ENCODE measurements around the gene CHST3.
A peak's percentile ranks its signal among the peaks of the same experiment; 100 is the strongest.
"Not testable (repeated sequence)": the region's sequence is repeated elsewhere in the genome, so short reads cannot be mapped to it uniquely, and the experiment has no call there.

CHST3 gene

DNA sequence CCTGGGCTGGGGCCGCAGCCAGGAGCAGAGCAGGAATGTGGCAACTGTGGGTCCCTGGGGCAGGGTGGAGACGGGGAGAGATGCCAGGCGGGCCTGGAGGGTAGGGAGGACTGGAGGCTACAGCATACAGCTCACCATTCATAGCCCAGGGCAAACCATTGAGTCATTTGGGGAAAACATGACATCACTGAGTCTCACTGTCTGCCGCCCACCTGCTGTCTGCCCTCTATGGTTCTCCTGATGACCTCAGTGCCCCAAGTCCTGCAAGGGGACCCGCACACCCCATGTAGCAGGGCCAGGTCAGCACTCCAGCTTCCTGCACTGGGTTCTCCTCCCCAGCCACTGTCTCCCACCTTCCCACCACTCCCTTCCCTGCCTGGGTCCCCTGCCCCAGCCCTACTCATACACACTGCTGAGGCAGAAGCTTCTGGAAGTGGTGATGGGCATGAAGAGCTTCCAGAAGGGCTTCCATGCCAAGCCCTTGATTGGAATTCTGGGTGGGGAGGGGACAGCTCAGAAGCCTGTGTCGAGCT, 10.4 kb downstream of the CHST3 start:
- DNase-seq (peak; percentile 69), ATAC-seq (peak; percentile 91)
- peaks cover 55% of the 10 kb centered on the region for H3K4me1 Mint-ChIP-seq
- no peaks in the 10 kb centered on the region for H3K9me3 Mint-ChIP-seq
- peaks cover 5% of the 10 kb centered on the region for H3K27me3 Mint-ChIP-seq
- peak overlapping the region; percentile 89 for H3K27ac Mint-ChIP-seq
- H3K36me3 Mint-ChIP-seq (ENCODE audit: low read depth) = no peaks in the 10 kb centered on the region
- peak overlapping the region; percentile 49 for H3K4me3 Mint-ChIP-seq

DNA sequence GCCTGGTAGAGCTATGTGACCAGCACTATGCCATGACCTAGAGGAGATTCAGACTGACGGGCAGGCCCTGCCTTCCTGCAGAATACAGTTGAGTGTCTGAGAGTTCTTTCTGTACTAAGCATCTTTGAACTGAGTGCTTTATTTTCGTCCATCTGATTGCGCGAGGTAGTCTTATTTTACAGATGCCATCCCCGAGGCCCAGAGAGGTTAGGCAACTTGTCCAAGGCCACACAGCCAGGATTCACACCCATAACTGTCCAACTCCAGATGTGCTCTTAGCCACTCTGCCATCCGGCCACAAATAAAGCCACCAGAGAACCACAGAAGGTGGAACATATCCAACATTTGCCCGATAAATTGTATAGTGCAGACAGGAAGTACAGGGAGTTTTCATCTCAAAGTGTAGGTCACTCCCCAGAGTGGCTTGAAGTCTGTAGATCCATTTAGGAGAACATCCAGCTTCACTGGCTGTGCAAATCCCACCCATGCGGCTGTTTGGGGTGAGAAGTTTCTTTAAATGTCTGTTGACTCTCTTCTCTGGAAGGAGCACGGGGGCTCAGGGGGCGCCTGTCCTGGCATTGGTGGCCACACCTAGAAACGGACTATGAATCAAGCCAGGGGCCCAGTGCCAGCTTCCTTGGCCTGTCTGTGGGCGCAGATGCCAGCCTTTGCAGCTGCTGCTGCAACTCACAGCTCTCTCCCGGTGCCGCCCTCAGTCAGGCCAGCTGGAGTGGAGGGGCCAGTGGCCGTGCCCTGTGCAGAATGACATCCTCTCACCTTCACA, 11.1 kb downstream of the CHST3 start:
- H3K36me3 Mint-ChIP-seq (ENCODE audit: low read depth) = no peaks in the 10 kb centered on the region
- no peak overlapping the region for H3K4me3 Mint-ChIP-seq
- peaks cover 5% of the 10 kb centered on the region for H3K27me3 Mint-ChIP-seq
- ATAC-seq (no peak), DNase-seq (no peak)
- peaks cover 60% of the 10 kb centered on the region for H3K4me1 Mint-ChIP-seq
- no peaks in the 10 kb centered on the region for H3K9me3 Mint-ChIP-seq
- H3K27ac Mint-ChIP-seq = peak overlapping the region; percentile 89

DNA sequence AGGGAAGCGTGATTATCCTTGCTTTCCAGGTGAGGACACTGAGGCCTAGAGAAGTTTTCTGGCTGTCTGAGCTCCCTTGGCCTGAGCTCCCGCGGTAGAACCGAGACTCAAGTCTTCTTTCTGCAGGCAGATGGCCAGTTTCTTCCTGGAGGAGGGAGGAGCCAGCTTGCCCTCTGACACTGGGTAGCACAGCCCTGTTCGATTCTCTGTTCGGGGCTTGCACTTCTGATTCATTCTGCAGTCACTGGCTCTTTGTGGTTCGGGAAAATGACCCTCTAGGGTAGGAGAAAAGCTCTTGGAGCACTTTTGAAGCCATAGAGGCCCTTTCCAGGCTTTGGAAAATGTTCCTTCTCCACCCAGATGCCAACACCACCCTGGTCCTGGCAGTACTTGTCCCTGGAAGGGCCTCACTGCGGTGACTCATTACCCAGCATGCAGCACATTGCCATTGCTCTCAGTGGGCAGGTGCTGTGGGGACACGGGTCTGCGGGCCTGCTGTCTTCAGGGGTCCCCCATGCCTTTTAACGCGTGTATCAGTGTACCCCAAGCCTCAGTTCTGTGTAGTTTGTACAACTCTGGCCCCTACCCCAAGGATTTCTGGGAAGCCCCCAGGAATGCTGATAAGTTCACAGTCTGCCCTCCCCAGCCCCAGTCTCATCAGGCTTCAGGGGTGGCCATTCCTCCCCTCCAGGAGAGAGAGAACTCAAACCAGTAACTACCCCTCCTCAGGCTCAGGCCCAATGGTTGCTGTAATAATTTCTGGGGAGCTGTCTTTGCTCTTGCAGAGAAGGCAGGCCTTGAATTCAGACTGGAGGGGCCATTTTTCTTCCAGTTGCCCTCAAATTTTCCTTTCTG, 11.9 kb downstream of the CHST3 start:
- H3K9me3 Mint-ChIP-seq = no peaks in the 10 kb centered on the region
- ATAC-seq (no peak), DNase-seq (no peak)
- no peak overlapping the region for H3K27ac Mint-ChIP-seq
- peaks cover 52% of the 10 kb centered on the region for H3K4me1 Mint-ChIP-seq
- H3K27me3 Mint-ChIP-seq = peaks cover 5% of the 10 kb centered on the region
- no peak overlapping the region for H3K4me3 Mint-ChIP-seq
- H3K36me3 Mint-ChIP-seq (ENCODE audit: low read depth) = no peaks in the 10 kb centered on the region

DNA sequence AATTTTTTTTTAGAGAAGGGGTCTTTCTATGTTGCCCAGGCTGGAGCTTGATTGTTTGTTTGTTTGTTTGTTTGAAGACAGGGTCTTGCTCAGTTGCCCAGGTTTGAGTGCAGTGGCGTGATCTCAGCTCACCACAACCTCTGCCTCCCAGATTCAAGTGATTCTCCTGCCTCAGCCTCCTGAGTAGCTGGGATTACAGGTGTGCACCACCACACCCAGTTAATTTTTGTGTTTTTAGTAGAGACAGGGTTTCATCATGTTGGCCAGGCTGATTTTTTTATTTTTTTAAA, 13.4 kb downstream of the CHST3 start:
- not testable (repeated sequence) for H3K27ac Mint-ChIP-seq; H3K27me3 Mint-ChIP-seq; H3K9me3 Mint-ChIP-seq; ATAC-seq; DNase-seq; H3K4me3 Mint-ChIP-seq; H3K36me3 Mint-ChIP-seq (ENCODE audit: low read depth)
- H3K4me1 Mint-ChIP-seq = peaks cover 39% of the 10 kb centered on the region

DNA sequence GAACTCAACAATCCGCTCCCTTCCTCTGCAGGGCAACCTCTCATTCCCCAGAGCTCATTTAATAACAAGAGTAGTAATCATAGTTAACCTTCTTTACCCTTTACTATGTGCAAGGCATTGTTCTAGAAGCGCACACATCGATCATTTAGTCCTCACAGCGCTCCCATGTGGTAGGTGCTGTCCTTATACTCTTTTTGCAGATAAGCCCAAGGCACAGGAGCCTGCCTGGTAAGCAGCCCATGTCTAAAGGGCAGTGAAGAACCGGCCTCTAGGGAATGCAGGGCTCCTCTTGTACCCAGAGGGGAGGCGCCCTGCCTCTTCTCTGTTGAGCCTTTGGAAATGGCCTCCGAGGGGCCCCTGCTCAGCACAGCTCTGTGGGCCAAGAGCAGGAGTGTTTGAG, 14.3 kb downstream of the CHST3 start:
- no peaks in the 10 kb centered on the region for H3K36me3 Mint-ChIP-seq (ENCODE audit: low read depth)
- peaks cover 4% of the 10 kb centered on the region for H3K27me3 Mint-ChIP-seq
- ATAC-seq = no peak
- H3K9me3 Mint-ChIP-seq = no peaks in the 10 kb centered on the region
- no peak overlapping the region for H3K27ac Mint-ChIP-seq
- peaks cover 30% of the 10 kb centered on the region for H3K4me1 Mint-ChIP-seq
- DNase-seq = no peak
- H3K4me3 Mint-ChIP-seq = no peak overlapping the region

DNA sequence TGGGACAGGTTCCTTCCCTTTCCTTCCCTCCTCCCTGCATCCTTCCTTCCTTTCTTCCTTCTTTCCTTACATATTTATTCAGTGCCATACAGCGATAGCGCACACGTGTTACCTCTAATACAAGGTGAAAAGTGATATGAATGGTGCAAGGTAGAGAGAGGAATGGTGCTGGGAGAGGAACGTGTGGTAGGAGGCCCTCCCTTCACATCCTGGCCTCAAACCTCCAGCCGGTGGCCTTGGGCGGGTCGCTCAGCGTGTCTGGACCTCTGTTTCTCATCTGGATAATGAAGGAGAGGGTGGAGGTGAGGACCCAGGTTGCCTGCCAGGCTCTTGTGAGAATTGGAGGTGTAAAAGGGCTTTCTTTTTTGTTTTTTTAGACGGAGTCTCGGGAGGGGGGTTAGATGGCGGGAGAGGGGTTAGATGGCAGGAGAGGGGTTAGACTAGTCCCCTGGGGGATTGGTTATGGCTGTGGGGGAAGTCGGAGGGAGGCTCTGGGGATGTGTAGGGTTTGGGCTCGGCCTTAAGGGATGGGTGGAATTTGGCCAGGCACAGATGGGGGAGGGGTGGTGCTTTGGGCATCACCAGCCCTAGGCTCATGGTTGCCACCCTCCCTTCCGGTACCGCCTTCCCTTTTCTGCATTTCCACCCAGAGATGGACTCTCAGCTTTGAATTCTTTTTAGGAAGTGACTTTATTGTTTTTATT, 14.9 kb downstream of the CHST3 start:
- peaks cover 23% of the 10 kb centered on the region for H3K4me1 Mint-ChIP-seq
- ATAC-seq = no peak
- H3K4me3 Mint-ChIP-seq = no peak overlapping the region
- H3K27ac Mint-ChIP-seq = no peak overlapping the region
- no peak for DNase-seq
- no peaks in the 10 kb centered on the region for H3K9me3 Mint-ChIP-seq
- peaks cover 2% of the 10 kb centered on the region for H3K27me3 Mint-ChIP-seq
- H3K36me3 Mint-ChIP-seq (ENCODE audit: low read depth) = no peaks in the 10 kb centered on the region

DNA sequence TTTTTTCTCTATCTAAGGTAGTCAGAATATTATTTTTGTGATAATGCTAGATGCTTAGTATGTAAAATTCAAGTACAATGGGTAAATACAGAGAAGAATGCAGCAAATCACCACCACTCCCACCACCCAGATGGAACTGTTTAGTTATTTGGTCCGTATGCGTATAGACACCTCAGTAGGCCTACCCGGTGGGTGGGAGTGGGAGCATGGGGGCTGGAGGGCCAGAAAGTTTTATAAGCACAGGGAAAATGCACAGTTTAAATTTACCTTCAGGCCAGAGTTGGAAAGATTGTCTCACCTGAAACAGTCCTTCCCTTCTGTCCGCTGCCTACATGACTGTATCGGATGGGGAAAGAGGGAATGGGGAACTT, 15.5 kb downstream of the CHST3 start:
- peaks cover 2% of the 10 kb centered on the region for H3K27me3 Mint-ChIP-seq
- no peak for ATAC-seq
- H3K27ac Mint-ChIP-seq = no peak overlapping the region
- H3K9me3 Mint-ChIP-seq = no peaks in the 10 kb centered on the region
- H3K4me1 Mint-ChIP-seq = peaks cover 22% of the 10 kb centered on the region
- H3K36me3 Mint-ChIP-seq (ENCODE audit: low read depth) = no peaks in the 10 kb centered on the region
- DNase-seq = no peak
- no peak overlapping the region for H3K4me3 Mint-ChIP-seq

DNA sequence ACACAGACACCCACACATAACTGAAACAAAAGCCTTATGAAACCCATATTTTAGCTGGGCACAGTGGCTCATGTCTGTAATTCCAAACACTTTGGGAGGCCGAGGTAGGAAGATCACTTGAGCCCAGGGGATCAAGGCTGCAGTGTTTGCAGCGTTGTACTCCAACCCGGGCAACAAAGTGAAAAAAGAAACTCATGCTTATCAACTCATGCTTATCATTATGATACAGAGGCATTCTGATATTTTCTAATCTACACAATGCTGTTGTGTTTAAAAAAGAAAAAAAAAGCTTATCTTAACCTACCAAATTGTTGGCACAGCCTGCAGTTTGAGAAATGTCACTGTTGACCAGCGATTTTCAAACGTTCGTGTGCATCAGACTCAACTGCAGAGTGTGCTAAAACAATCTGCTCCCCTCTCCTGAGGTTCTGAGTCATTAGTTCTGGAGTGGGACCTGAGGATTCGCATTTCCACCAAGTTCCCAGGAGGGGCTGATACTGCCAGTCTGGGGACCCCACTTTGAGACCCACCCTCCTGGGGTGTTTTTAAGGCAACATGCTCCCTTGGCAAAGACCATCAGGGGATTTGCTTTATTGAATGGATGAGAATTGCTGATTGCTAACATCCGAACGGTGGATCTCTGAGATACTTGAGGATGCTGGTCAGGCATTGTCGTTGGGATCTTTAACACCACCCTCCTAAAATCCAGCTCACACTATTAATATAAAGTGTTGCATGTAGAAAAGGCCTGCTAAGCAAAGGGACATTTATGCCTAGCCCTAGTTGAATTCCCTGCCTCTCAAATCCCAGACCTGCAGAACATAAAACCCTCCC, 16.2 kb downstream of the CHST3 start:
- Mint-ChIP-seq H3K9me3 (no peaks in the 10 kb centered on the region), H3K4me3 (no peak overlapping the region), H3K27me3 (peaks cover 2% of the 10 kb centered on the region), H3K27ac (no peak overlapping the region), H3K4me1 (peaks cover 22% of the 10 kb centered on the region), H3K36me3 (ENCODE audit: low read depth) (no peaks in the 10 kb centered on the region)
- no peak for DNase-seq
- no peak for ATAC-seq

DNA sequence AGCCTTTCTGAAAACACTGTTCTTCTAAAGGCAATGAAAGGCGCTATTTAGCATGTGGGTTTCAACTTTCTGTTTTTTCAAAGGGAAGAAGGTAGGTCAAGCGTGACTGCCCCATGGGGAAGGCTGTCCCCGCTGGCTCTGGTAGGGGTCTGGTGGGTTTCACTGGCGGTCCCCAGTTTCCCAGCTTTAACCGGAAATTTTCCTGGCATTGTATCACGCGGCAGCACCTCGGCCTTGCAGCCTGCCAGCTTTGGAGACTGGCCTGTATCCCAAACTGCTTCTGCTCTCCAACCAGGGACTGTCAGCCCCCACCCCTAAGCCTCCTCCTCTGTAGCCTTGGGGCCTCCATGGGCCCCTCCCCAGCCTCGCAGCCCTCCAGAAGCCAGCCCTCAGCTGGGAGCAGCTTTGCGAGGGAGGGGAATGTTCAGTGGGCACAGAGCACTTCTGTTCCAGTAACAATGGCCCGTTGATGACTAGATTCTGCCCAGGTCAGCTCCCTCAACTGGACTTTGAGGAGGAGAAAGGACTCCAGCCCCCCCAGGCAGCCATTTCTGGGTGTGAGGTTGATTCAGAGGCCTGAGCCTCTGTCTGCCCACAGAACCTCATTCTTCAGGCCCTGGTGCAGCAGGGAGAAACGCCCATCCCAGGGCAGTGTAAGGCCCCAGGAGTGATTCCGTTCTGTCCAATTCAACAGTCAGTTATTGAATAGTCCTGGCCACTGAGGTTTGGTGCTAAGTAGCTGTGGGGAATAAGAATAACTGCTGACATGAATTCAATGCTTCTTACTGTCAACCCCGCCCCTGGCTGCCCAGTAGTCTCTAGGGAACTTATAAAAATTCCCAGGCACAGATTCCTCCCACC, 17.1 kb downstream of the CHST3 start:
- H3K27ac Mint-ChIP-seq = no peak overlapping the region
- ATAC-seq = no peak
- peaks cover 2% of the 10 kb centered on the region for H3K27me3 Mint-ChIP-seq
- no peak for DNase-seq
- no peaks in the 10 kb centered on the region for H3K9me3 Mint-ChIP-seq
- H3K4me3 Mint-ChIP-seq = no peak overlapping the region
- H3K36me3 Mint-ChIP-seq (ENCODE audit: low read depth) = no peaks in the 10 kb centered on the region
- H3K4me1 Mint-ChIP-seq = peaks cover 25% of the 10 kb centered on the region

DNA sequence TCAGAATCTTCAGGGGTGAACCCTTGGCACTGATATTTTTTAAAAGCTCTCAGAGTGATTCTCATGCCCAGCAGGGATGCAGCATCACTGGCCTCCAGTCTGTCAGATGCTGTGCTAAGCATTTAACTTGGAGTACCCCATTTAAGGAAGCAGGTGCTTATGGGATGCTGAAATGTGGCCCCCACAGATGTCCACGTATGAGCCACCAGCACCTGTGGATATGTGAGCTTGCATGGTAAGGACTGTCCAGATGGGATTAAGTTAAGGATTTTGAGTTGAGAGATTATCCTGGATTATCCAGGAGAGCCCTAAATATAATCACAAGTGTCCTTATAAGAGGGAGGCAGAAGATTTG, 17.7 kb downstream of the CHST3 start:
- no peak overlapping the region for H3K27ac Mint-ChIP-seq

DNA sequence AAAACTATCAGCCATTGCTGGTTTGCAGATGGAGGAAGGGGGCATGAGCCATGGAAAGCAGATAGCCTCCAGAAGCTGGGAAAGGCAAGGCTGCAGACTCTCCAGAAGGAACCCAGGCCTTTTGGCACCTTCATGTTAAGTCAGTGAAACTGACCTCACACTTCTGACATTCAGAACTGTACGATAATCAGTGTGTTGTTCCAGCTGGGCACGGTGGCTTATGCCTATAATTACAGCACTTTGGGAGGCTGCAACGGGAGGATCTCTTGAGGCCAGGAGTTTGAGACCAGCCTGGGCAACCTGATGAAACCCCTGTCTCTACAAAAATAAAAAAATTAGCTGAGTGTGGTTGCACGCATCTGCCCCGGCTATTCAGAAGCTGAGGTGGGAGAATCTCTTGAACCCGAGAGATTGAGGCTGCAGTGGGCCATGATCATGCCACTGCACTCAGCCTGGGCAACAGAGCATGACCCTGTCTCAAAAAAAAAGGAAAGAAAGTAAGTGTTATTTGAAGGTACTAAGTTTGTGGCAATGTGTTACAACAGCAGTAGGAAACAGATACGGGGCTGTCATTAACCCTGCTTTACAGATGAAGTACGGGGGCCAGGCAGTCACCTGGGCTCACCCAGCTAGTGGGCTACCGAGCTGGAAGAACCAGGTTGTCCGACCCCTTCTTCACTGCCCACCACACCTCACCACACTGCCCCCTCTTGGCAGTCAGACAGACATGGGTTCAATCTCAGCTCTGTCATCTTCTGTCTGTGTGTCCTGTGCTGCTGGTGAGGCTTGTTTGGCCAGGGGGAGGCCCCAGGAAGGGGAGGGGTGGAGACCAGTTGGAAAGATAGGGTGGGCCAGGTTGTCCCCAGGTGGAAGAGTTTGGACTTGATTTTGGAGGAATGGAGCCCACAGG, 18.3 kb downstream of the CHST3 start:
- ATAC-seq = no peak

More for the DNA sequence above, 17.7 kb downstream of the CHST3 start:
- no peak overlapping the region for H3K4me3 Mint-ChIP-seq
- DNase-seq = no peak
- H3K27me3 Mint-ChIP-seq = peaks cover 2% of the 10 kb centered on the region
- H3K36me3 Mint-ChIP-seq (ENCODE audit: low read depth) = no peaks in the 10 kb centered on the region
- ATAC-seq = no peak
- H3K9me3 Mint-ChIP-seq = no peaks in the 10 kb centered on the region
- H3K4me1 Mint-ChIP-seq = peaks cover 25% of the 10 kb centered on the region

DNA sequence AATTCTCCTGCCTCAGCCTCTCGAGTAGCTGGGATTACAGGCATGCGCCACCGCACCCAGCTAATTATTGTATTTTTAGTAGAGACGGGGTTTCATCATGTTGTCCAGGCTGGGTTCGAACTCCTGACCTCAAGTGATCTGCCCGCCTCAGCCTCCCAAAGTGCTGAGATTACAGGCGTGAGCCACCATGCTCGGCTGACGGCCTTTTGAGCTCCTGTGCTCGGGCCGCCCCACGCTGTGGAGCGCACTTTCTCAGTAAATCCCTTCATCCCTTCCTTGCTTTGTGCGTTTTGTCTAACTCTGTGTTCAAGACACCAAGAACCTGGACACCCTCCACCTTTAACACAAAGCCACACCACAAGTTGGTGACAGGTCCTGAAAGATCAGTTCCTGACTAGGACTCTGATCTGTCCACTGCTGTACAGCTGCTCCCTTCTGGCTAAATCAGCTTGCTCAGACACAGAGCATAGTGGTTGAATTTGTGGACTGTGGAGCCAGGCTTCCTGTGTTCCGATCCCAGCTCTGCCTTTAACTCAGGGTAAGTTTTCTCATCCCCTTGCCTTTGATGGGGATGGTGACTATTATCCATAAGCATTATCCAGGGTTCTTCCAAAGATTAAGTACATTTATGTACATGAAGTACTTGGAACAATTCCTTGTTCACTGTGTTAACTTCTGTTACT, 20.1 kb downstream of the CHST3 start:
- Mint-ChIP-seq H3K27ac (no peak overlapping the region), H3K36me3 (ENCODE audit: low read depth) (no peaks in the 10 kb centered on the region), H3K4me3 (no peak overlapping the region), H3K9me3 (no peaks in the 10 kb centered on the region), H3K4me1 (peaks cover 25% of the 10 kb centered on the region), H3K27me3 (no peaks in the 10 kb centered on the region)
- no peak for DNase-seq
- ATAC-seq = no peak

More for the DNA sequence above, 18.3 kb downstream of the CHST3 start:
- no peak for DNase-seq
- Mint-ChIP-seq H3K27me3 (peaks cover 2% of the 10 kb centered on the region), H3K9me3 (no peaks in the 10 kb centered on the region), H3K4me3 (no peak overlapping the region), H3K4me1 (peaks cover 25% of the 10 kb centered on the region), H3K36me3 (ENCODE audit: low read depth) (no peaks in the 10 kb centered on the region), H3K27ac (no peak overlapping the region)
